ENCODE results near the gene TECR. TPM values are rescaled to one million over a fixed set of nuclear protein-coding genes. Genes with fewer than 3 reads are reported as not detected.
"Not testable (repeated sequence)": the region's sequence is repeated elsewhere in the genome, so short reads cannot be mapped to it uniquely, and the experiment has no call there.

TECR gene
- total and polyA plus RNA-seq, 2 of the 13 experiments (the other 11 are each of a cell fraction or from before 2014, with no cell fraction given) = 54.9 to 121 TPM

DNA sequence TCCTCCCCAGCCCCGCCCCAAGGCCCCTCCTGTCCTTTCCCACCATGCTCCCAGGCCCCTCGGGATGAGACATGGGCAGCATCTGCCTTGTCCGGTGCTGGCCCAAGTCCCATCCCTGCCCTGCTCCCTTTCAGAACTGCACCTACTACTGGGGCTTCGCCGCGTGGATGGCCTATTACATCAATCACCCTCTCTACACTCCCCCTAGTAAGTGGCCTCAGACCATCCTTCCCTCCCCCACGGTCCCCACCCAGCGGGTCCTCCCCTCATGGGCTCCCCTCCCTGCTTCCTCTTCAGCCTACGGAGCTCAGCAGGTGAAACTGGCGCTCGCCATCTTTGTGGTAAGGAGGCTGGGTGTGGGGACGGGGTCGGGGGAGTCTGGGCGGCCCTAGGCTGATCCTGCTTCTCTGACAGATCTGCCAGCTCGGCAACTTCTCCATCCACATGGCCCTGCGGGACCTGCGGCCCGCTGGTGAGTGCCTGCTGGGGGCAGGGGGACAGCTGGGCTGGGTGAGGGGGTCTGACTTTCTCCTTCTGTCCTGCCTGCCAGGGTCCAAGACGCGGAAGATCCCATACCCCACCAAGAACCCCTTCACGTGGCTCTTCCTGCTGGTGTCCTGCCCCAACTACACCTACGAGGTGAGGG, 35.4 kb downstream of the TECR start:
- TSS peak; percentile 50 for BruUV-seq (replicated peaks)
- ATAC-seq; H3K9ac ChIP-seq (ENCODE audit: insufficient read depth, low read depth, low read length); POLR2A ChIA-PET; H3K4me3 ChIP-seq (replicated peaks in 1 of 3; ENCODE audit: insufficient read depth in 1 of 3, low read depth in 2 of 3, low read length in 3 of 3); H2AFZ ChIP-seq (ENCODE audit: low read length); H4K20me1 ChIP-seq (ENCODE audit: insufficient read depth, low read length); intact Hi-C loops (cut with micrococcal nuclease; ENCODE audit: unreplicated experiment); FAIRE-seq; H3K27ac ChIP-seq (ENCODE audit: extremely low read length, insufficient read depth, low read length); DNase-seq (ENCODE audit: low spot score); H3K9me3 ChIP-seq (ENCODE audit: low read length); H3K79me2 ChIP-seq (ENCODE audit: insufficient read depth, low read length); H3K4me2 ChIP-seq (ENCODE audit: low read depth, low read length); in situ Hi-C loops (cut with HindIII; ENCODE audit: extremely low pct_ligation_motif_present, low pct_unique_long_range_greater_than_20kb); H3K27me3 ChIP-seq (ENCODE audit: control insufficient read depth in 1 of 2, insufficient read depth in 2 of 2, low read length in 2 of 2); CTCF ChIA-PET (ENCODE audit: low intra/inter-chr PET ratio, low total read pairs): not testable (repeated sequence)
- Histone ChIP-seq H3K36me3 (replicated peaks in 1 of 2; ENCODE audit: control insufficient read depth in 1 of 2, insufficient read depth in 2 of 2, low read length in 2 of 2) (peaks cover 6 to 17% of the 10 kb centered on the region in 2 experiments; a peak in 3 of 5 replicates), H3K4me1 (ENCODE audit: insufficient read depth, low read length) (peaks cover 15% of the 10 kb centered on the region; the same call in 1 of the 2 replicates)
- TF ChIP-seq MAFF (IDR thresholded peaks at IDR 0.05; ENCODE audit: low read depth, low read length) (0 out of 2 replicates have a peak, but pooled peaks have one; percentile 2), MAFK (conservative IDR thresholded peaks at IDR 0.05 in 1 of 2, IDR thresholded peaks at IDR 0.05 in 1 of 2; ENCODE audit: low read length in 2 of 2) (peak; percentile 16 to 33; a peak in 2 of 4 replicates), POLR2G (IDR thresholded peaks at IDR 0.05; ENCODE audit: low read depth, low read length) (0 out of 2 replicates have a peak, but pooled peaks have one; percentile 22)
- WGBS (ENCODE audit: low lambda C conversion rate) = 97% methylated on average over 20 of the region's 22 CpGs

DNA sequence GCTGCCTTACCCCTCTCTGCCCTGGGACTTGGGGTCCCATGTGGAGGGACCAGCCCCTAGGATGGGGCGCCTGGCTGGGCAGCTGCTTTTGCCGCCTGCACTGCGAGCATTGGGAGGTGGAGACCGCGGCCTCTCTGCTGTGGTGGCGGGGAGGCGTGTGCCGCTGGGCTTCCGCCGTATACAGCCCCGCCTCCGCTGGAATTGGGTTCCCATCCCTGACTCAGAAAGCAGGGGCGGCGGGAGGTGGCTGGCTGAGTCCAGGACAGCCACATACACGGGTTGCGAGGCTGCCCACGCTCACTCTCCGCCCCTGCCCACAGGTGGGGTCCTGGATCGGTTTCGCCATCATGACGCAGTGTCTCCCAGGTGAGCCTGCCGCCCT, 35.9 kb downstream of the TECR start:
- DNase-seq (ENCODE audit: low spot score) = no peak
- peaks cover 8% of the 10 kb centered on the region for H3K79me2 ChIP-seq (ENCODE audit: insufficient read depth, low read length)
- BruUV-seq (replicated peaks) = no TSS peak
- no peak for FAIRE-seq
- no peak overlapping the region for H3K27ac ChIP-seq (ENCODE audit: extremely low read length, insufficient read depth, low read length)
- peaks cover 6 to 17% of the 10 kb centered on the region in 2 experiments; a peak in 3 of 5 replicates for H3K36me3 ChIP-seq (replicated peaks in 1 of 2; ENCODE audit: control insufficient read depth in 1 of 2, insufficient read depth in 2 of 2, low read length in 2 of 2)
- CTCF ChIA-PET (ENCODE audit: low intra/inter-chr PET ratio, low total read pairs) = no interaction called here
- no peak for ATAC-seq
- POLR2A ChIA-PET = no interaction called here
- no peaks in the 10 kb centered on the region for H3K27me3 ChIP-seq (ENCODE audit: control insufficient read depth in 1 of 2, insufficient read depth in 2 of 2, low read length in 2 of 2)
- WGBS (ENCODE audit: low lambda C conversion rate) = 94% methylated on average over 10 of the region's 22 CpGs
- intact Hi-C loops (cut with micrococcal nuclease; ENCODE audit: unreplicated experiment) (no loop called here), in situ Hi-C loops (cut with HindIII; ENCODE audit: extremely low pct_ligation_motif_present, low pct_unique_long_range_greater_than_20kb) (no loop called here)
- no peaks in the 10 kb centered on the region; the same call in 1 of the 2 replicates for H4K20me1 ChIP-seq (ENCODE audit: insufficient read depth, low read length)
- H3K9me3 ChIP-seq (ENCODE audit: low read length) = no peaks in the 10 kb centered on the region
- H3K4me1 ChIP-seq (ENCODE audit: insufficient read depth, low read length) = peaks cover 19% of the 10 kb centered on the region
- H2AFZ ChIP-seq (ENCODE audit: low read length) = no peak overlapping the region
- H3K4me2 ChIP-seq (ENCODE audit: low read depth, low read length) = no peak overlapping the region
- H3K4me3 ChIP-seq (replicated peaks in 1 of 3; ENCODE audit: insufficient read depth in 1 of 3, low read depth in 2 of 3, low read length in 3 of 3) = no peak overlapping the region
- H3K9ac ChIP-seq (ENCODE audit: insufficient read depth, low read depth, low read length) = no peak overlapping the region
- TF ChIP-seq MEIS1 (CRISPR knock-in tag; IDR thresholded peaks at IDR 0.05; ENCODE audit: borderline replicate concordance) = no peak
- TF ChIP-seq CEBPB (IDR thresholded peaks at IDR 0.05; ENCODE audit: borderline replicate concordance, low read depth, low read length) = no peak
- no peak for TF ChIP-seq ZNF569 (CRISPR knock-in tag; IDR thresholded peaks at IDR 0.05; ENCODE audit: borderline replicate concordance)
- TF ChIP-seq GLI4 (CRISPR knock-in tag; IDR thresholded peaks at IDR 0.05; ENCODE audit: borderline replicate concordance) = no peak
- TF ChIP-seq SCMH1 (CRISPR knock-in tag; IDR thresholded peaks at IDR 0.05; ENCODE audit: borderline replicate concordance) = no peak
- TF ChIP-seq AGO2 (optimal IDR thresholded peaks at IDR 0.05; ENCODE audit: low read depth, low read length) = peak; percentile 55
- no peak for TF ChIP-seq ZNF577 (CRISPR knock-in tag; IDR thresholded peaks at IDR 0.05; ENCODE audit: borderline replicate concordance, low read depth)
- TF ChIP-seq, protein P1, sequence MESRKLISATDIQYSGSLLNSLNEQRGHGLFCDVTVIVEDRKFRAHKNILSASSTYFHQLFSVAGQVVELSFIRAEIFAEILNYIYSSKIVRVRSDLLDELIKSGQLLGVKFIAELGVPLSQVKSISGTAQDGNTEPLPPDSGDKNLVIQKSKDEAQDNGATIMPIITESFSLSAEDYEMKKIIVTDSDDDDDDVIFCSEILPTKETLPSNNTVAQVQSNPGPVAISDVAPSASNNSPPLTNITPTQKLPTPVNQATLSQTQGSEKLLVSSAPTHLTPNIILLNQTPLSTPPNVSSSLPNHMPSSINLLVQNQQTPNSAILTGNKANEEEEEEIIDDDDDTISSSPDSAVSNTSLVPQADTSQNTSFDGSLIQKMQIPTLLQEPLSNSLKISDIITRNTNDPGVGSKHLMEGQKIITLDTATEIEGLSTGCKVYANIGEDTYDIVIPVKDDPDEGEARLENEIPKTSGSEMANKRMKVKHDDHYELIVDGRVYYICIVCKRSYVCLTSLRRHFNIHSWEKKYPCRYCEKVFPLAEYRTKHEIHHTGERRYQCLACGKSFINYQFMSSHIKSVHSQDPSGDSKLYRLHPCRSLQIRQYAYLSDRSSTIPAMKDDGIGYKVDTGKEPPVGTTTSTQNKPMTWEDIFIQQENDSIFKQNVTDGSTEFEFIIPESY (CRISPR knock-in tag; IDR thresholded peaks at IDR 0.05) = peak; percentile 76; the same call in 1 of the 2 replicates
- no peak for TF ChIP-seq BORCS8-MEF2B (CRISPR knock-in tag; IDR thresholded peaks at IDR 0.05)
- TF ChIP-seq ZNF124 (CRISPR knock-in tag; IDR thresholded peaks at IDR 0.05) = no peak
- TF ChIP-seq RARG (CRISPR knock-in tag; IDR thresholded peaks at IDR 0.05; ENCODE audit: low read depth) = no peak
- no peak for TF ChIP-seq SNAI1 (CRISPR knock-in tag; IDR thresholded peaks at IDR 0.05; ENCODE audit: borderline replicate concordance)
